Left ventricle myocardium inferior (tissue), 1 donor: ENCODE results near the gene PLCD4. TPM values are rescaled to one million over a fixed set of nuclear protein-coding genes. Genes with fewer than 3 reads are reported as not detected.

Source experiments
- DNase-seq: peaks from one replicate; pipeline ENCODE4 v3.0.0-alpha.2; 2020
- H3K27ac ChIP-seq: fragments of 200-600 bp; replicated peaks from 2 replicates; pipeline ENCODE4 v1.8.0; 2021
- H3K27me3 ChIP-seq: fragments of 200-600 bp; 2 replicates; pipeline ENCODE4 v1.8.0; 2021; ENCODE audit warnings: low read depth
- H3K36me3 ChIP-seq: fragments of 200-600 bp; 2 replicates; pipeline ENCODE4 v1.8.0; 2021
- H3K4me1 ChIP-seq: fragments of 200-600 bp; 2 replicates; pipeline ENCODE4 v1.8.0; 2021
- H3K4me3 ChIP-seq: fragments of 200-600 bp; 2 replicates; pipeline ENCODE4 v1.8.0; 2021; ENCODE audit warnings: mild to moderate bottlenecking, moderate library complexity
- H3K9me3 ChIP-seq: fragments of 200-600 bp; replicated peaks from 2 replicates; pipeline ENCODE4 v1.8.0; 2021
- intact Hi-C: fragments of 100-400 bp; cut with micrococcal nuclease; formaldehyde crosslinking; loops from one replicate; pipeline ENCODE4 v1.11.0; 2022
- total RNA-seq: library from RNA; stranded (reverse); fragmentation: NEBNext Ultra II Directional; extraction: Animal tissue kit (Norgen Biotek cat#: 25700); gene quantifications from one replicate; pipeline ENCODE4 v1.2.1, GENCODE V29; 2021
- TF ChIP-seq, protein P1 (sequence below): fragments of 200-600 bp; IDR thresholded peaks from 2 replicates; pipeline ENCODE4 v1.8.0; 2021; ENCODE audit warnings: antibody characterized with exemption, mild to moderate bottlenecking, borderline replicate concordance
- donor health status: DM: no; HTN: yes; CAD: no; lungs with severe emphysema.

PLCD4 gene
- total RNA-seq, 1 donor from 2014 or later: 0.99 TPM

GRCh38 chr2:218585541-218585940, 22.2 kb upstream of the PLCD4 start:
- TF ChIP-seq, protein P1, sequence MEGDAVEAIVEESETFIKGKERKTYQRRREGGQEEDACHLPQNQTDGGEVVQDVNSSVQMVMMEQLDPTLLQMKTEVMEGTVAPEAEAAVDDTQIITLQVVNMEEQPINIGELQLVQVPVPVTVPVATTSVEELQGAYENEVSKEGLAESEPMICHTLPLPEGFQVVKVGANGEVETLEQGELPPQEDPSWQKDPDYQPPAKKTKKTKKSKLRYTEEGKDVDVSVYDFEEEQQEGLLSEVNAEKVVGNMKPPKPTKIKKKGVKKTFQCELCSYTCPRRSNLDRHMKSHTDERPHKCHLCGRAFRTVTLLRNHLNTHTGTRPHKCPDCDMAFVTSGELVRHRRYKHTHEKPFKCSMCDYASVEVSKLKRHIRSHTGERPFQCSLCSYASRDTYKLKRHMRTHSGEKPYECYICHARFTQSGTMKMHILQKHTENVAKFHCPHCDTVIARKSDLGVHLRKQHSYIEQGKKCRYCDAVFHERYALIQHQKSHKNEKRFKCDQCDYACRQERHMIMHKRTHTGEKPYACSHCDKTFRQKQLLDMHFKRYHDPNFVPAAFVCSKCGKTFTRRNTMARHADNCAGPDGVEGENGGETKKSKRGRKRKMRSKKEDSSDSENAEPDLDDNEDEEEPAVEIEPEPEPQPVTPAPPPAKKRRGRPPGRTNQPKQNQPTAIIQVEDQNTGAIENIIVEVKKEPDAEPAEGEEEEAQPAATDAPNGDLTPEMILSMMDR: no peak
- H3K36me3 ChIP-seq: peaks cover 96% of the 10 kb centered on the region
- intact Hi-C loops: no loop called here
- no peaks in the 10 kb centered on the region for H3K27me3 ChIP-seq
- no peaks in the 10 kb centered on the region for H3K4me1 ChIP-seq
- H3K27ac ChIP-seq: no peak overlapping the region
- no peak for DNase-seq
- H3K4me3 ChIP-seq: no peak overlapping the region
- H3K9me3 ChIP-seq: no peaks in the 10 kb centered on the region

DNA sequence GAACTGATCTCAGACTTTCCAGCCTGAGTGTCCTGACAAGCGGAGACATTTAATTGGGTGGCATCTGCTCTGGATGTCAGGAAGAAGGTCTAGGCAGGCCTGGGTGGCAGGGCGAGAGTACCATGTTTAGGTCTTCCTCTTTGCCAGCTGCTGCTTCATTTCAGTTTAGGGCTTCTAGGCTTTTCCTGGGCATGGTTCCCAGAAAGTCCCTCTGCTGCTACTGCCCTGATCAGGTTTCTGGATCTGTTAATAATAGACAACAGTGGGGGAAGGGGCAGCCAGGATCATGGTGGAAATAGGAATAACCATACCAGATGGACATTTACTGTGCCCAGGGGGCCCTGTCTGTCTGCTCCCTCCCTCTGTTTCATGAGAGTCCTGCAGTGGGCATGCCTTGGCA, 2.3 kb upstream of the PLCD4 start:
- Histone ChIP-seq H3K4me1 (peaks cover 14% of the 10 kb centered on the region), H3K4me3 (no peak overlapping the region), H3K9me3 (no peaks in the 10 kb centered on the region), H3K36me3 (no peaks in the 10 kb centered on the region), H3K27ac (no peak overlapping the region), H3K27me3 (no peaks in the 10 kb centered on the region)
- TF ChIP-seq, protein P1: no peak
- no peak for DNase-seq
- intact Hi-C loops: no loop called here

- TF ChIP-seq, protein P1: no peak
Observed at GRCh38 chr2:218615868-218616315, 8.2 kb downstream of the PLCD4 start.

DNA sequence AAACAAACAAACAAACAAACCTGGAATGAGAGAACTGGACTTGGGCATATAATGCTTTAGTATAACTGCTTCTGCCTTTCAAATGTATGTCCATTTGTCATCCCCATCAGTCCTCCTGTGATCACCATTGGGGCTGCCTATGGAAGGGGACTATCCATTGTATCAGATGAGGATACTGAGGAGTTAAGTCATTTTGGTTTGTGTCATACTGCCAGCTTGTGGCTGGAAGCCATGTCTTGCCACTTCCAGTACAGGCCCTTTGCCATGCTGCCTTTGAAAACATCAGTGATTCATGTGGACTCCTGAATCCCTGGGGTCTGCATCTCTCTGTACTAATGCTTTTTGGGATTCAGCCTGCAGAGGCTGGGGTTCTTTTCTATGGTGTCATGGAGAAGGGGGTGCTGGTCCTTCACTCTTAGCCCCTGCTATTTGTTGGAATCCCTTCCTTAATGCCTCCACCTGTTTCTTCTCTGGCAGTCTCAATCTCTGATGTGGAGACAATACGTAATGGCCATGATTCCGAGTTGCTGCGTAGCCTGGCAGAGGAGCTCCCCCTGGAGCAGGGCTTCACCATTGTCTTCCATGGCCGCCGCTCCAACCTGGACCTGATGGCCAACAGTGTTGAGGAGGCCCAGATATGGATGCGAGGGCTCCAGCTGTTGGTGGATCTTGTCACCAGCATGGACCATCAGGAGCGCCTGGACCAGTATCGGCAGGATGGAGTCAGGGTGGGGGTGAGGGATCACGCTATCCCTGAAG, 10.6 kb downstream of the PLCD4 start:
- TF ChIP-seq, protein P1: no peak
- Histone ChIP-seq H3K4me1 (peaks cover 8% of the 10 kb centered on the region), H3K36me3 (no peaks in the 10 kb centered on the region), H3K4me3 (no peak overlapping the region), H3K9me3 (no peaks in the 10 kb centered on the region), H3K27me3 (no peaks in the 10 kb centered on the region), H3K27ac (no peak overlapping the region)
- intact Hi-C loops: no loop called here
- DNase-seq: no peak

More at GRCh38 chr2:218615868-218616315, 8.2 kb downstream of the PLCD4 start:
- H3K27me3 ChIP-seq: no peaks in the 10 kb centered on the region
- DNase-seq: no peak
- no peaks in the 10 kb centered on the region for H3K9me3 ChIP-seq
- no peaks in the 10 kb centered on the region for H3K4me1 ChIP-seq
- H3K27ac ChIP-seq: no peak overlapping the region
- intact Hi-C loops: no loop called here
- no peaks in the 10 kb centered on the region for H3K36me3 ChIP-seq
- no peak overlapping the region for H3K4me3 ChIP-seq

DNA sequence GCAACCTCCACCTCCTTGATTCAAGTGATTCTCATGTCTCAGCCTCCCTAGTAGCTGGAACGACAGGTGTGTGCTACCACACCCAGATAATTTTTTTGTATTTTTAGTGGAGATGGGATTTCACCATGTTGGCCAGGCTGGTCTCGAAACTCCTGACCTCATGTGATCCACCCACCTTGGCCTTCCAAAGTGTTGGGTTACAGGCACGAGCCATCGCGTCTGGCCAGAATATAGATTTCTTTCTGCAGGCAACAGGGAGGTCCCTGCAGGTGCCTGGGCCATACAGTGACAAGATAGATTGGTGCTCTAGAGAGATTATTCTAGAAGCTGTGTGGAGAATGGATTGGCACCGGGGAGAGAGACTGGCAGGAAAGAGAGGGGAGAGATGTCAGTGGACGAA, 13.3 kb downstream of the PLCD4 start:
- Histone ChIP-seq H3K27me3 (no peaks in the 10 kb centered on the region), H3K27ac (no peak overlapping the region), H3K4me3 (no peak overlapping the region), H3K9me3 (no peaks in the 10 kb centered on the region), H3K36me3 (no peaks in the 10 kb centered on the region), H3K4me1 (peaks cover 8% of the 10 kb centered on the region)
- no peak for DNase-seq
- TF ChIP-seq, protein P1: no peak
- intact Hi-C loops: no loop called here
